ENCODE data around the gene B3GAT2. TPM values are rescaled to one million over a fixed set of nuclear protein-coding genes. Genes with fewer than 3 reads are reported as not detected.

The B3GAT2 gene
- total RNA-seq, 1 experiment from 2014 or later: not detected

- Histone ChIP-seq H3K79me2 (ENCODE audit: low read length) (no peaks in the 10 kb centered on the region), H4K20me1 (ENCODE audit: low read length) (no peaks in the 10 kb centered on the region), H3K9ac (ENCODE audit: low read length) (no peak overlapping the region), H3F3A (ENCODE audit: low read length, unreplicated experiment) (no peaks in the 10 kb centered on the region), H3K4me1 (ENCODE audit: insufficient read depth, low read length) (no peaks in the 10 kb centered on the region), H3K27ac (ENCODE audit: low read length) (no peak overlapping the region), H3K27me3 (ENCODE audit: low read length) (no peaks in the 10 kb centered on the region), H3K4me3 (ENCODE audit: low read length) (no peak overlapping the region), H3K9me3 (ENCODE audit: low read length) (no peaks in the 10 kb centered on the region), H2AFZ (ENCODE audit: low read length) (no peak overlapping the region), H3K9me2 (replicated peaks; ENCODE audit: low read length) (no peaks in the 10 kb centered on the region), H3K36me3 (ENCODE audit: low read depth, low read length) (no peaks in the 10 kb centered on the region), H3K4me2 (ENCODE audit: low read length) (no peak overlapping the region)
- DNase-seq: no peak
- ChIA-PET CTCF (no interaction called here), POLR2A (ENCODE audit: unreplicated experiment) (no interaction called here)
- intact Hi-C loops (cut with micrococcal nuclease): no loop called here
- TF ChIP-seq CTCF (conservative IDR thresholded peaks at IDR 0.05; ENCODE audit: low read depth, low read length) (no peak), EZH2phosphoT487 (IDR thresholded peaks at IDR 0.05; ENCODE audit: borderline replicate concordance, low read length) (no peak), EZH2 (IDR thresholded peaks at IDR 0.05; ENCODE audit: low read length, unreplicated experiment) (no peak)
- no TSS peak for BruUV-seq (replicated peaks)
- ATAC-seq: no peak
Observed at GRCh38 chr6:70997379-70997778, 40.5 kb upstream of the B3GAT2 start.

DNA sequence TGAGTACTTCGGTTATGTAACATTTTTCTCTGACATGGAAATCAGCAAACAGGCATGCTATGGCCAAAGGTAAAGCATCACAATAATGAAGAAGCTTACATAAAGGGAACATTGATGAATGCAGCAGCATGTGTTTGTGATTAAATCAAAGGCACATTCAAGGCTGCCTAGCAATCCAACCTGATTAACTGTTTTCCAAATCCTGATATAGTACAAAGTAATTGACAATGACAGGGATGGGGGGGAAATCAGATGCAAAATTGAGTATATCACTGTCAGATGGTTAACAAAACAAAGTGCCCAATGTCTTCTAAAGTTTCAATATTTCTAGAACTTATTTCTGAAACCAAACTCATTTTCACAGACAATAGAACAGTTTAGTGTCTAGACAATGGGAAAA is 39.2 kb upstream of the B3GAT2 start:
- H3K9me3 ChIP-seq (ENCODE audit: low read length): no peaks in the 10 kb centered on the region
- H3K4me3 ChIP-seq (ENCODE audit: low read length): no peak overlapping the region
- H3K4me1 ChIP-seq (ENCODE audit: insufficient read depth, low read length): no peaks in the 10 kb centered on the region
- H3K27me3 ChIP-seq (ENCODE audit: low read length): no peaks in the 10 kb centered on the region
- H3F3A ChIP-seq (ENCODE audit: low read length, unreplicated experiment): no peaks in the 10 kb centered on the region
- TF ChIP-seq CTCF (conservative IDR thresholded peaks at IDR 0.05; ENCODE audit: low read depth, low read length) (no peak), EZH2phosphoT487 (IDR thresholded peaks at IDR 0.05; ENCODE audit: borderline replicate concordance, low read length) (no peak), EZH2 (IDR thresholded peaks at IDR 0.05; ENCODE audit: low read length, unreplicated experiment) (no peak)
- H3K9me2 ChIP-seq (replicated peaks; ENCODE audit: low read length): no peaks in the 10 kb centered on the region
- DNase-seq (no peak), ATAC-seq (no peak)
- no peak overlapping the region for H2AFZ ChIP-seq (ENCODE audit: low read length)
- POLR2A ChIA-PET (ENCODE audit: unreplicated experiment): no interaction called here
- intact Hi-C loops (cut with micrococcal nuclease): no loop called here
- H3K36me3 ChIP-seq (ENCODE audit: low read depth, low read length): no peaks in the 10 kb centered on the region
- H3K4me2 ChIP-seq (ENCODE audit: low read length): no peak overlapping the region
- BruUV-seq (replicated peaks): no TSS peak
- no peaks in the 10 kb centered on the region for H3K79me2 ChIP-seq (ENCODE audit: low read length)
- CTCF ChIA-PET: no interaction called here
- H4K20me1 ChIP-seq (ENCODE audit: low read length): no peaks in the 10 kb centered on the region
- H3K9ac ChIP-seq (ENCODE audit: low read length): no peak overlapping the region
- H3K27ac ChIP-seq (ENCODE audit: low read length): no peak overlapping the region

GRCh38 chr6:70995411-70995810 is 38.6 kb upstream of the B3GAT2 start:
- POLR2A ChIA-PET (ENCODE audit: unreplicated experiment): no interaction called here
- BruUV-seq (replicated peaks): no TSS peak
- Histone ChIP-seq H2AFZ (ENCODE audit: low read length) (no peak overlapping the region), H3K9me3 (ENCODE audit: low read length) (no peaks in the 10 kb centered on the region), H4K20me1 (ENCODE audit: low read length) (no peaks in the 10 kb centered on the region), H3K9me2 (replicated peaks; ENCODE audit: low read length) (no peaks in the 10 kb centered on the region), H3K27me3 (ENCODE audit: low read length) (no peaks in the 10 kb centered on the region), H3K4me1 (ENCODE audit: insufficient read depth, low read length) (no peaks in the 10 kb centered on the region), H3K4me2 (ENCODE audit: low read length) (no peak overlapping the region), H3K9ac (ENCODE audit: low read length) (no peak overlapping the region), H3K4me3 (ENCODE audit: low read length) (no peak overlapping the region), H3K36me3 (ENCODE audit: low read depth, low read length) (no peaks in the 10 kb centered on the region), H3F3A (ENCODE audit: low read length, unreplicated experiment) (no peaks in the 10 kb centered on the region), H3K79me2 (ENCODE audit: low read length) (no peaks in the 10 kb centered on the region), H3K27ac (ENCODE audit: low read length) (no peak overlapping the region)
- no peak for DNase-seq
- intact Hi-C loops (cut with micrococcal nuclease): no loop called here
- TF ChIP-seq CTCF (conservative IDR thresholded peaks at IDR 0.05; ENCODE audit: low read depth, low read length) (no peak), EZH2 (IDR thresholded peaks at IDR 0.05; ENCODE audit: low read length, unreplicated experiment) (no peak)
- CTCF ChIA-PET: no interaction called here
- no peak for ATAC-seq
